H1 (cell line): ENCODE data around the gene RIPOR3. TPM values are rescaled to one million over a fixed set of nuclear protein-coding genes. Genes with fewer than 3 reads are reported as not detected.

Source experiments
- CTCF ChIA-PET: fragments of 300-600 bp; sonication (Branson Sonifier 250); formaldehyde crosslinking; loops from one replicate; lab custom pipeline; 2021; ENCODE audit not compliant: partially characterized antibody; lab: Charles Lee
- POLR2A ChIA-PET: fragments of 300-600 bp; sonication (Branson Sonifier 250); formaldehyde crosslinking; loops from one replicate; lab custom pipeline; 2021; ENCODE audit warnings: inconsistent platforms; ENCODE audit not compliant: partially characterized antibody; lab: Charles Lee
- DNase-seq, 2 experiments: peaks; one replicate each; pipeline versions ENCODE4 v3.0.0 to v3.0.0-alpha.2; 2010 to 2022; ENCODE audit warnings: low spot score in 2 of 2, low read depth in 1 of 2, mixed read lengths in 1 of 2
- FAIRE-seq: peaks from 2 replicates; lab custom pipeline; 2011; peaks lifted over from hg19 to GRCh38; lab: Jason Lieb, UNC
- H2AFZ ChIP-seq: 2 replicates; pipeline ENCODE4 v1.8.1; 2012; ENCODE audit warnings: low read length, inconsistent platforms
- H2AK5ac ChIP-seq: 2 replicates; pipeline ENCODE4 v1.6.1; 2013; ENCODE audit warnings: low read depth, low read length
- H2BK120ac ChIP-seq: replicated peaks from 2 replicates; pipeline ENCODE3; 2013; ENCODE audit warnings: low read depth, low read length, inconsistent platforms
- H2BK12ac ChIP-seq: 2 replicates; pipeline ENCODE4 v1.6.1; 2013; ENCODE audit warnings: low read depth, low read length
- H2BK15ac ChIP-seq: 2 replicates; pipeline ENCODE4 v1.6.1; 2013; ENCODE audit warnings: low read length
- H2BK20ac ChIP-seq: 2 replicates; pipeline ENCODE4 v1.6.1; 2013; ENCODE audit warnings: low read length
- H2BK5ac ChIP-seq: 2 replicates; pipeline ENCODE4 v1.6.1; 2013; ENCODE audit warnings: low read depth, low read length
- H3K14ac ChIP-seq: 2 replicates; pipeline ENCODE4 v1.6.1; 2013; ENCODE audit warnings: inconsistent platforms; ENCODE audit not compliant: insufficient read length
- H3K18ac ChIP-seq: 2 replicates; pipeline ENCODE4 v1.6.1; 2013; ENCODE audit warnings: low read length; ENCODE audit errors: extremely low read depth
- H3K23ac ChIP-seq: 2 replicates; pipeline ENCODE4 v1.6.1; 2013; ENCODE audit warnings: inconsistent platforms; ENCODE audit not compliant: insufficient read length
- H3K23me2 ChIP-seq: 2 replicates; pipeline ENCODE4 v1.6.1; 2013; ENCODE audit warnings: low read depth, low read length
- H3K27ac ChIP-seq: 2 replicates; pipeline ENCODE4 v1.6.1; 2011; ENCODE audit warnings: low read depth, low read length, inconsistent platforms
- H3K27me3 ChIP-seq, 4 experiments: replicated peaks in 1 of 4; 1 replicate in 1 of 4; 2 replicates in 3 of 4; pipeline versions ENCODE4 v1.6.1 to v1.8.1; 2011 to 2013; ENCODE audit warnings: low read length in 3 of 4, mild to moderate bottlenecking in 3 of 4, inconsistent platforms in 2 of 4, mixed read lengths in 2 of 4, moderate library complexity in 1 of 4; ENCODE audit not compliant: control insufficient read depth in 3 of 4, insufficient read depth in 3 of 4; ENCODE audit errors: extremely low read depth in 1 of 4
- H3K36me3 ChIP-seq, 4 experiments: 2 replicates each; pipeline versions ENCODE4 v1.6.1 to v1.8.1; 2011 to 2013; ENCODE audit warnings: mild to moderate bottlenecking in 4 of 4, low read length in 3 of 4, moderate library complexity in 2 of 4, control low read depth in 1 of 4, inconsistent platforms in 1 of 4; ENCODE audit not compliant: insufficient read depth in 4 of 4, control insufficient read depth in 2 of 4
- H3K4ac ChIP-seq: replicated peaks from 2 replicates; pipeline ENCODE3; 2013; ENCODE audit warnings: low read length, low read depth, mixed read lengths, inconsistent platforms; ENCODE audit not compliant: insufficient read length
- H3K4me1 ChIP-seq, 4 experiments: replicated peaks in 1 of 4; 1 replicate in 1 of 4; 2 replicates in 3 of 4; pipeline versions ENCODE4 v1.6.1 to v1.8.1; 2011 to 2013; ENCODE audit warnings: low read length in 3 of 4, inconsistent platforms in 2 of 4, mixed read lengths in 1 of 4; ENCODE audit not compliant: insufficient read depth in 4 of 4, control insufficient read depth in 3 of 4
- H3K4me2 ChIP-seq, 2 experiments: 2 replicates each; pipeline versions ENCODE4 v1.6.1 to v1.8.1; 2011 to 2013; ENCODE audit warnings: low read depth in 2 of 2, low read length in 2 of 2, control low read depth in 1 of 2, inconsistent platforms in 1 of 2, mild to moderate bottlenecking in 1 of 2; ENCODE audit not compliant: insufficient read depth in 1 of 2
- H3K4me3 ChIP-seq, 4 experiments: fragments of 200-600, 300-600 bp in 1 of 4; sonication (generic), shearing (Covaris generic), sonication (Bioruptor Twin) in 1 of 4; 2 replicates each; pipeline versions ENCODE4 v1.5.1 to v1.8.1; 2011 to 2016; ENCODE audit warnings: low read length in 4 of 4, low read depth in 3 of 4, control low read depth in 2 of 4, inconsistent platforms in 2 of 4, mild to moderate bottlenecking in 2 of 4, mixed read lengths in 1 of 4, moderate library complexity in 1 of 4; ENCODE audit not compliant: insufficient read depth in 2 of 4; ENCODE audit errors: extremely low read depth in 1 of 4
- H3K56ac ChIP-seq: replicated peaks from 2 replicates; pipeline ENCODE3; 2013; ENCODE audit warnings: low read depth, mild to moderate bottlenecking, mixed read lengths, low read length, inconsistent platforms; ENCODE audit not compliant: insufficient read length
- H3K79me1 ChIP-seq: 2 replicates; pipeline ENCODE4 v1.6.1; 2013; ENCODE audit warnings: low read depth, low read length, control low read depth
- H3K79me2 ChIP-seq, 2 experiments: 2 replicates each; pipeline versions ENCODE4 v1.6.1 to v1.8.1; 2012 to 2013; ENCODE audit warnings: low read length in 2 of 2, mild to moderate bottlenecking in 2 of 2, inconsistent platforms in 1 of 2; ENCODE audit not compliant: insufficient read depth in 2 of 2, control insufficient read depth in 1 of 2
- H3K9ac ChIP-seq, 4 experiments: replicated peaks in 1 of 4; 1 replicate in 1 of 4; 2 replicates in 3 of 4; pipeline versions ENCODE4 v1.6.1 to v1.8.1; 2011 to 2013; ENCODE audit warnings: low read depth in 3 of 4, low read length in 3 of 4, control low read depth in 2 of 4, mild to moderate bottlenecking in 2 of 4, moderate library complexity in 2 of 4, inconsistent platforms in 1 of 4; ENCODE audit errors: extremely low read depth in 1 of 4
- H3K9me3 ChIP-seq, 2 experiments: 2 replicates each; pipeline versions ENCODE4 v1.6.1 to v1.8.1; 2012 to 2013; ENCODE audit warnings: mild to moderate bottlenecking in 2 of 2, moderate library complexity in 2 of 2, control low read depth in 1 of 2, inconsistent platforms in 1 of 2, low read depth in 1 of 2, low read length in 1 of 2, mixed read lengths in 1 of 2; ENCODE audit not compliant: insufficient read depth in 2 of 2
- H4K20me1 ChIP-seq, 2 experiments: replicated peaks in 1 of 2; 2 replicates each; pipeline versions ENCODE3 to v1.8.1; 2011 to 2013; ENCODE audit warnings: inconsistent platforms in 2 of 2, low read length in 2 of 2, mild to moderate bottlenecking in 1 of 2; ENCODE audit not compliant: insufficient read depth in 2 of 2, control insufficient read depth in 1 of 2
- H4K5ac ChIP-seq: 2 replicates; pipeline ENCODE4 v1.6.1; 2013; ENCODE audit warnings: low read length, low read depth, mixed read lengths, inconsistent platforms; ENCODE audit not compliant: insufficient read length
- H4K8ac ChIP-seq: 2 replicates; pipeline ENCODE4 v1.8.0; 2013; ENCODE audit warnings: mild to moderate bottlenecking, moderate library complexity, low read length, inconsistent platforms; ENCODE audit not compliant: insufficient read depth; ENCODE audit errors: extremely low read depth
- H4K91ac ChIP-seq: replicated peaks from 2 replicates; pipeline ENCODE3; 2013; ENCODE audit warnings: low read length, mixed read lengths, inconsistent platforms; ENCODE audit not compliant: insufficient read length
- CREB1 ChIP-seq: IDR thresholded peaks from 2 replicates; pipeline ENCODE4 v1.6.1; 2012; ENCODE audit warnings: inconsistent platforms
- RAD21 ChIP-seq, 2 experiments: IDR thresholded peaks in 1 of 2; conservative IDR thresholded peaks in 1 of 2; 2 replicates each; pipeline ENCODE4 v1.6.1; 2011; ENCODE audit warnings: low read depth in 2 of 2, low read length in 2 of 2, improper control_type of control experiment in 1 of 2, inconsistent platforms in 1 of 2, mild to moderate bottlenecking in 1 of 2, moderate library complexity in 1 of 2
- WGBS, 2 experiments: shearing (Covaris generic) in 1 of 2; methylation state at CpG; one replicate each; pipeline versions ENCODE4 v1.1.6 to v1.1.7; 2013 to 2015; ENCODE audit warnings: low lambda C conversion rate in 2 of 2, mixed read lengths in 2 of 2, inconsistent platforms in 1 of 2, low coverage in 1 of 2, missing lambda C conversion rate in 1 of 2; ENCODE audit not compliant: insufficient replicate concordance in 2 of 2, insufficient coverage in 1 of 2, insufficient read length in 1 of 2; ENCODE audit errors: extremely low coverage in 1 of 2, missing lambda C conversion rate in 1 of 2; 5-methylcytosine and 5-hydroxymethylcytosine counted together
- polyA plus RNA-seq, 7 experiments: library from polyadenylated mRNA; depleted of rRNA in 3 of 7; stranded (reverse) in 5 of 7; unstranded in 2 of 7; fragments of >200 nt in 5 of 7; fragments of 200-250 nt in 2 of 7; gene quantifications; 1 replicate in 5 of 7; 2 replicates in 1 of 7; 4 replicates in 1 of 7; pipeline versions ENCODE4 v1.2.1 to v1.2.3, GENCODE V29; 2011 to 2013; ENCODE audit warnings: missing spikeins in 2 of 7, mixed read lengths in 2 of 7
- total RNA-seq: library from RNA; stranded (reverse); fragmentation: NEBNext Ultra II Directional; extraction: Animal tissue kit (Norgen Biotek cat#: 25700); gene quantifications from 2 replicates; pipeline ENCODE4 v1.2.1, GENCODE V29; 2021
- TF ChIP-seq, protein P1 (sequence below), 3 experiments: IDR thresholded peaks; 1 replicate in 2 of 3; 2 replicates in 1 of 3; pipeline versions ENCODE4 v1.5.1 to v1.6.1; 2011; ENCODE audit warnings: low read length in 3 of 3, mild to moderate bottlenecking in 3 of 3, inconsistent platforms in 2 of 3, low read depth in 1 of 3, moderate library complexity in 1 of 3; ENCODE audit not compliant: insufficient read depth in 1 of 3; ENCODE audit errors: control extremely low read depth in 1 of 3

Gene RIPOR3
- total and polyA plus RNA-seq, 2 of the 8 experiments (the other 6 are each of a cell fraction or from before 2014, with no cell fraction given): 3.6 to 4.5 TPM

DNA sequence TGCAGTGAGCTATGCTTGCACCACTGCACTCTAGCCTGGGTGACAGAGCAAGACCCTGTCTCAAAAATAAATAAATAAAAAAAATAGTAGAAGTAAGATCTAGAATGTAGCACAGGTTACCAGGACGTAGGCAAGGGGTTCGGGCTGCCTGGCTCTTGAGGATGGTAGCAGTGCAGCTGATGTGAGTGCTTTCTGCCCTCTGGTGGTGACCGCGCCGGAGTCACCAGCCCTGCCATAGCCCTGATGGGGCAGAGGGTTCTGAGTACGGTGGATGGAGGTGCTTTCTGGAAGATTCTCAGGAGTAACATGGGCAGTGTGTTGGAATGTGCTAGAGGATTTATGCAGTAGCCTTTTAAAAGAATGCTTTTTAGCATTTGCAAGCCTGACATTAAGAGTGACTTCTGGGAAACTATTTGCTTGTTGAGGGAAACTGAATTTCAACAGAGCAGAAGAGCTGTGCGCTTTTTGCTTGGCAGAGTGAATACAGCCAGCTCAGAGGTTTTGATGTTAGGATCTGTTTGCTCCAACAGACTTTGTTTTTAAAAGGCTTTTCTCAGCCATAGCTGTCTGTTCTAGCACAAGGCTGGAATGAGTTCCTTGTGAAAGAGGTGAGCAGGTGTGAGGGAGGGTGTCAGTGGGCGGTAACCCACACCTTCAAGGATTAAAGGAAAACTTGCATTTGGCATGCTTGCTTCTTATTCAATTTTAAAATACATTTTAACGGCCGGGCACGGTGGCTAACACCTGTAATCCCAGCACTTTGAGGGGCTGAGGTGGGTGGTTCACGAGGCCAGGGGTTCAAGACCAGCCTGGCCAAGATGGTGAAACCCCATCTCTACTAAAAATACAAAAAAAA, 115.2 kb downstream of the RIPOR3 start:
- no peak overlapping the region for H2BK15ac ChIP-seq
- no peaks in the 10 kb centered on the region for H3K79me2 ChIP-seq
- H3K27ac ChIP-seq: no peak overlapping the region
- no peak overlapping the region for H2BK120ac ChIP-seq
- H2AFZ ChIP-seq: no peak overlapping the region
- H3K27me3 ChIP-seq: no peaks in the 10 kb centered on the region
- no peak overlapping the region for H4K5ac ChIP-seq
- no peaks in the 10 kb centered on the region for H3K4me1 ChIP-seq
- ChIA-PET POLR2A (interaction anchor here (1.0 to 1.1 kb wide), 2 partner anchors 66 to 397 kb away, joined by 3 read pairs; partner anchors contain the start of gene PTPN1), CTCF (interaction anchor here (0.6 to 5.9 kb wide), 45 partner anchors 8 to 407 kb away, joined by 3 to 60 read pairs (median 5); no protein-coding TSS in a partner anchor)
- WGBS, 2 experiments: 76% methylated on average over 12 of the region's 12 CpGs; no CpG with 5 or more reads in 1 of the 2 experiments
- H2AK5ac ChIP-seq: no peak overlapping the region
- H4K20me1 ChIP-seq: peaks cover 5 to 9% of the 10 kb centered on the region in 2 experiments
- no peak overlapping the region for H2BK5ac ChIP-seq
- no peak overlapping the region for H2BK12ac ChIP-seq
- H3K4ac ChIP-seq: no peak overlapping the region
- no peaks in the 10 kb centered on the region for H3K9me3 ChIP-seq
- peaks cover 8 to 17% (median 16%) of the 10 kb centered on the region in 4 experiments; a peak in 7 of 8 replicates for H3K36me3 ChIP-seq
- no peak overlapping the region for H2BK20ac ChIP-seq
- H3K23me2 ChIP-seq: no peaks in the 10 kb centered on the region
- H4K91ac ChIP-seq: no peak overlapping the region
- no peak overlapping the region for H3K4me3 ChIP-seq
- H3K79me1 ChIP-seq: peaks cover 2% of the 10 kb centered on the region; the same call in 1 of the 2 replicates
- FAIRE-seq: no peak
- H3K23ac ChIP-seq: no peak overlapping the region
- H3K14ac ChIP-seq: no peak overlapping the region
- peak in 1 of 2 experiments; percentile 74 for DNase-seq
- no peak overlapping the region for H3K18ac ChIP-seq
- H3K56ac ChIP-seq: no peak overlapping the region
- H3K9ac ChIP-seq: no peak overlapping the region
- TF ChIP-seq, protein P1, sequence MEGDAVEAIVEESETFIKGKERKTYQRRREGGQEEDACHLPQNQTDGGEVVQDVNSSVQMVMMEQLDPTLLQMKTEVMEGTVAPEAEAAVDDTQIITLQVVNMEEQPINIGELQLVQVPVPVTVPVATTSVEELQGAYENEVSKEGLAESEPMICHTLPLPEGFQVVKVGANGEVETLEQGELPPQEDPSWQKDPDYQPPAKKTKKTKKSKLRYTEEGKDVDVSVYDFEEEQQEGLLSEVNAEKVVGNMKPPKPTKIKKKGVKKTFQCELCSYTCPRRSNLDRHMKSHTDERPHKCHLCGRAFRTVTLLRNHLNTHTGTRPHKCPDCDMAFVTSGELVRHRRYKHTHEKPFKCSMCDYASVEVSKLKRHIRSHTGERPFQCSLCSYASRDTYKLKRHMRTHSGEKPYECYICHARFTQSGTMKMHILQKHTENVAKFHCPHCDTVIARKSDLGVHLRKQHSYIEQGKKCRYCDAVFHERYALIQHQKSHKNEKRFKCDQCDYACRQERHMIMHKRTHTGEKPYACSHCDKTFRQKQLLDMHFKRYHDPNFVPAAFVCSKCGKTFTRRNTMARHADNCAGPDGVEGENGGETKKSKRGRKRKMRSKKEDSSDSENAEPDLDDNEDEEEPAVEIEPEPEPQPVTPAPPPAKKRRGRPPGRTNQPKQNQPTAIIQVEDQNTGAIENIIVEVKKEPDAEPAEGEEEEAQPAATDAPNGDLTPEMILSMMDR (IDR thresholded peaks at IDR 0.05; ENCODE audit: control extremely low read depth in 1 of 3, insufficient read depth in 1 of 3, low read depth in 1 of 3, low read length in 3 of 3): peak; percentile 79 to 95 (median 90)
- no peak for TF ChIP-seq CREB1
- TF ChIP-seq RAD21 (IDR thresholded peaks at IDR 0.05 in 1 of 2, conservative IDR thresholded peaks at IDR 0.05 in 1 of 2; ENCODE audit: low read depth in 2 of 2, low read length in 2 of 2): peak; percentile 75 to 82
- no peak overlapping the region for H3K4me2 ChIP-seq
- H4K8ac ChIP-seq: no peak overlapping the region
